GM23338 (cell line): ENCODE measurements around the gene CIB1.

Source experiments
- CREB1 ChIP-seq: fragments of 250-450 bp; sonication (Bioruptor Pico); IDR thresholded peaks from 2 replicates; pipeline ENCODE4 v1.5.0; 2020; ENCODE audit warnings: low read depth, mild to moderate bottlenecking, moderate library complexity
- EZH2 ChIP-seq: fragments of 200-600 bp; sonication (generic); IDR thresholded peaks from one replicate; pipeline ENCODE4 v1.8.0; 2017; ENCODE audit warnings: antibody characterized with exemption, mild to moderate bottlenecking, low read depth; ENCODE audit not compliant: unreplicated experiment
- EZH2phosphoT487 ChIP-seq: fragments of 200-600 bp; sonication (generic); IDR thresholded peaks from one replicate; pipeline ENCODE4 v1.8.1; 2018; ENCODE audit warnings: antibody characterized with exemption; ENCODE audit not compliant: unreplicated experiment
- JUNB ChIP-seq: IDR thresholded peaks from one replicate; pipeline ENCODE4 v1.6.1; 2016; ENCODE audit warnings: antibody characterized with exemption; ENCODE audit not compliant: unreplicated experiment
- POLR2AphosphoS5 ChIP-seq: IDR thresholded peaks from 2 replicates; pipeline ENCODE4 v1.6.1; 2016; ENCODE audit warnings: antibody characterized with exemption, low read depth
- REST ChIP-seq: IDR thresholded peaks from one replicate; pipeline ENCODE4 v1.6.1; 2018; ENCODE audit warnings: antibody characterized with exemption; ENCODE audit not compliant: unreplicated experiment
- ZNF114 ChIP-seq: fragments of 250-450 bp; sonication (Bioruptor Pico); IDR thresholded peaks from 2 replicates; pipeline ENCODE4 v1.5.0; 2020; ENCODE audit warnings: mild to moderate bottlenecking, moderate library complexity
- ZNF462 ChIP-seq: fragments of 250-450 bp; sonication (Bioruptor Pico); IDR thresholded peaks from 2 replicates; pipeline ENCODE4 v1.5.0; 2020; ENCODE audit warnings: mild to moderate bottlenecking, moderate library complexity
- TF ChIP-seq, protein P1 (sequence below), 2 experiments: fragments of 200-600 bp in 1 of 2; sonication (generic) in 1 of 2; conservative IDR thresholded peaks; 2 replicates each; pipeline versions ENCODE4 v1.5.1 to v1.6.1; 2016 to 2017; ENCODE audit warnings: antibody characterized with exemption in 2 of 2, low read depth in 2 of 2, mild to moderate bottlenecking in 2 of 2, moderate library complexity in 1 of 2
- TF ChIP-seq, protein P2 (sequence below): IDR thresholded peaks from 2 replicates; pipeline ENCODE4 v1.6.1; 2016; ENCODE audit warnings: antibody characterized with exemption

DNA sequence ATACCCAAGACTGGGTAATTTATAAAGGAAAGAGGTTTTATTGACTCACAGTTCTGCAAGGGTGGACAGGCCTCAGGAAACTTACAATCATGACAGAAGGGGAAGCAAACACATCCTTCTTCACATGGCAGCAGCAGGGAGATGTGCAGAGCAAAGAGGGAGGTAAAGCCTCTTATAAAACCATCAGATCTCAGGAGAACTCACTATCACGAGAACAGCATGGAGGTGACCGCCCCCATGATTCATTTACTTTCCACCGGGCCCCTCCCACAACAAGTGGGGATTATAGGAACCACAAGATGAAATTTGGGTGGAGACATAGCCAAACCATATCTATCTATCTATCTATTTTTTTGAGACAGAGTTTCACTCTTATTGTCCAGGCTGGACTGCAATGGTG, 5.6 kb upstream of the CIB1 start:
- TF ChIP-seq, protein P1, sequence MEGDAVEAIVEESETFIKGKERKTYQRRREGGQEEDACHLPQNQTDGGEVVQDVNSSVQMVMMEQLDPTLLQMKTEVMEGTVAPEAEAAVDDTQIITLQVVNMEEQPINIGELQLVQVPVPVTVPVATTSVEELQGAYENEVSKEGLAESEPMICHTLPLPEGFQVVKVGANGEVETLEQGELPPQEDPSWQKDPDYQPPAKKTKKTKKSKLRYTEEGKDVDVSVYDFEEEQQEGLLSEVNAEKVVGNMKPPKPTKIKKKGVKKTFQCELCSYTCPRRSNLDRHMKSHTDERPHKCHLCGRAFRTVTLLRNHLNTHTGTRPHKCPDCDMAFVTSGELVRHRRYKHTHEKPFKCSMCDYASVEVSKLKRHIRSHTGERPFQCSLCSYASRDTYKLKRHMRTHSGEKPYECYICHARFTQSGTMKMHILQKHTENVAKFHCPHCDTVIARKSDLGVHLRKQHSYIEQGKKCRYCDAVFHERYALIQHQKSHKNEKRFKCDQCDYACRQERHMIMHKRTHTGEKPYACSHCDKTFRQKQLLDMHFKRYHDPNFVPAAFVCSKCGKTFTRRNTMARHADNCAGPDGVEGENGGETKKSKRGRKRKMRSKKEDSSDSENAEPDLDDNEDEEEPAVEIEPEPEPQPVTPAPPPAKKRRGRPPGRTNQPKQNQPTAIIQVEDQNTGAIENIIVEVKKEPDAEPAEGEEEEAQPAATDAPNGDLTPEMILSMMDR (conservative IDR thresholded peaks at IDR 0.05; ENCODE audit: low read depth in 2 of 2): no peak
- TF ChIP-seq EZH2 (no peak), ZNF114 (CRISPR knock-in tag) (no peak), EZH2phosphoT487 (no peak), JUNB (no peak), REST (no peak), POLR2AphosphoS5 (no peak), ZNF462 (CRISPR knock-in tag) (no peak), CREB1 (CRISPR knock-in tag) (no peak)
- TF ChIP-seq, protein P2, sequence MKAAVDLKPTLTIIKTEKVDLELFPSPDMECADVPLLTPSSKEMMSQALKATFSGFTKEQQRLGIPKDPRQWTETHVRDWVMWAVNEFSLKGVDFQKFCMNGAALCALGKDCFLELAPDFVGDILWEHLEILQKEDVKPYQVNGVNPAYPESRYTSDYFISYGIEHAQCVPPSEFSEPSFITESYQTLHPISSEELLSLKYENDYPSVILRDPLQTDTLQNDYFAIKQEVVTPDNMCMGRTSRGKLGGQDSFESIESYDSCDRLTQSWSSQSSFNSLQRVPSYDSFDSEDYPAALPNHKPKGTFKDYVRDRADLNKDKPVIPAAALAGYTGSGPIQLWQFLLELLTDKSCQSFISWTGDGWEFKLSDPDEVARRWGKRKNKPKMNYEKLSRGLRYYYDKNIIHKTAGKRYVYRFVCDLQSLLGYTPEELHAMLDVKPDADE: no peak
